ENCODE measurements around the gene HTRA2. TPM values are rescaled to one million over a fixed set of nuclear protein-coding genes. Genes with fewer than 3 reads are reported as not detected.

Gene HTRA2
- total and polyA plus RNA-seq, 8 donors, result 8.5 to 24.3 (median 11.3) TPM

DNA sequence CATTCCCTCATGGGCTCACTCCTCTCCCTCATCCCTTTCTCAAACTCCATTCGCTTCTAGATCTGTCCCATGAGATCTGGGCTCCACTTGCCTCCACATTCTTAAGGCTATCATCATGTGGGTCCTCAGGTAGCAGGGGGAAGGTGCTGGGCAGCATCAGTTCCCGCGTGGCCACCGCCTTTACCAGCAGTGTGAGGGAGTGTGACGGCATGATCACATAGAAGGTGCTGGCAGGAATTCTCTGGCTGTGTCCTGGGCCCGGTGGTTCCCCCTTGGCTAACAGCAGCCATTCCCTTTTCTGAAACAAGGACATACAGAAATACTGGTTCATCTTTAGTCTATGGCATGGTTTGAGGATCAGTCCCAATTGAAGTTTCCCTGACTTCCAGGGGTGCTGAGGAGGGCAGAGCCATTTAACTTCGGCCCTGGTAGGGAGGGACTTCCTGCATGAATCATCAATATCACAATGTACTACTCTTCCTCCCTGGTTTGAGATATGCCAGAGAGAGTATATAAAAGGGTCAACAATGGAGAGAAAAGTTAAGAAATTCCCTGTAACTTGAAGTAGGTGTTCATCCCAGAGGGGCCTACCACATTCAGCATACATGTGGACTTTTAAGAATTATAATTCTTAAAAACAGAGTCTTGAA, 32.5 kb downstream of the HTRA2 start:
- Histone ChIP-seq H3K4me1 (no peaks in the 10 kb centered on the region), H3K27me3 (no peaks in the 10 kb centered on the region), H3K4me3 (no peak overlapping the region), H3K27ac (no peak overlapping the region), H3K36me3 (no peaks in the 10 kb centered on the region), H3K9me3 (no peaks in the 10 kb centered on the region)
- TF ChIP-seq, protein P1, sequence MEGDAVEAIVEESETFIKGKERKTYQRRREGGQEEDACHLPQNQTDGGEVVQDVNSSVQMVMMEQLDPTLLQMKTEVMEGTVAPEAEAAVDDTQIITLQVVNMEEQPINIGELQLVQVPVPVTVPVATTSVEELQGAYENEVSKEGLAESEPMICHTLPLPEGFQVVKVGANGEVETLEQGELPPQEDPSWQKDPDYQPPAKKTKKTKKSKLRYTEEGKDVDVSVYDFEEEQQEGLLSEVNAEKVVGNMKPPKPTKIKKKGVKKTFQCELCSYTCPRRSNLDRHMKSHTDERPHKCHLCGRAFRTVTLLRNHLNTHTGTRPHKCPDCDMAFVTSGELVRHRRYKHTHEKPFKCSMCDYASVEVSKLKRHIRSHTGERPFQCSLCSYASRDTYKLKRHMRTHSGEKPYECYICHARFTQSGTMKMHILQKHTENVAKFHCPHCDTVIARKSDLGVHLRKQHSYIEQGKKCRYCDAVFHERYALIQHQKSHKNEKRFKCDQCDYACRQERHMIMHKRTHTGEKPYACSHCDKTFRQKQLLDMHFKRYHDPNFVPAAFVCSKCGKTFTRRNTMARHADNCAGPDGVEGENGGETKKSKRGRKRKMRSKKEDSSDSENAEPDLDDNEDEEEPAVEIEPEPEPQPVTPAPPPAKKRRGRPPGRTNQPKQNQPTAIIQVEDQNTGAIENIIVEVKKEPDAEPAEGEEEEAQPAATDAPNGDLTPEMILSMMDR (IDR thresholded peaks at IDR 0.05), result no peak
- FAIRE-seq, result no peak
- no peak for ATAC-seq
- DNase-seq, result no peak
- 65 to 78% methylated on average over 7 of the region's 7 CpGs for WGBS, 2 donors
- intact Hi-C loops (cut with DNase I), result no loop called here

DNA sequence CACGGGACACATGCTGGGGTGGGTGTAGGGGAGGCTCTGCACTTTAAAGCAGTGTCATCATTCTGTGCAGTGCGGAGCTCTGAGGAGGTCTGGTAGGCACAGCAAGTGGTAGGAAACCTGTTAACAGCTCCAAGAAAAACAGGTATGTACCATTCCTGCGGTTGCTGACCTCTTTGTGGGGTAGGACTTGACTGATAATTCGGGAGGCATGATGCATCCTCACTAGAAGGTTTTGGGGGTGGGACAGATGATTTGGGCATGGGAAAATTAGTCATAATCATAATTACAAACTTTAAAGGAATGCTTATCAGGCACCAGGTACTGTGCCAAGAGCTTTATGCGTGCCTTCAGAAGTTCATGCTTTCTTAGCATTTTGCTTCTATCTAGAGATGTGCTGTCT, 34.5 kb downstream of the HTRA2 start:
- intact Hi-C loops (cut with DNase I), result no loop called here
- H3K27ac ChIP-seq, result no peak overlapping the region
- FAIRE-seq (no peak), DNase-seq (no peak), ATAC-seq (no peak)
- TF ChIP-seq, protein P1 (IDR thresholded peaks at IDR 0.05), result no peak
- no peaks in the 10 kb centered on the region for H3K9me3 ChIP-seq
- no peak overlapping the region for H3K4me3 ChIP-seq
- H3K36me3 ChIP-seq, result no peaks in the 10 kb centered on the region
- no peaks in the 10 kb centered on the region for H3K4me1 ChIP-seq
- WGBS, 2 donors, result 62 to 63% methylated on average over 5 of the region's 5 CpGs
- no peaks in the 10 kb centered on the region for H3K27me3 ChIP-seq

DNA sequence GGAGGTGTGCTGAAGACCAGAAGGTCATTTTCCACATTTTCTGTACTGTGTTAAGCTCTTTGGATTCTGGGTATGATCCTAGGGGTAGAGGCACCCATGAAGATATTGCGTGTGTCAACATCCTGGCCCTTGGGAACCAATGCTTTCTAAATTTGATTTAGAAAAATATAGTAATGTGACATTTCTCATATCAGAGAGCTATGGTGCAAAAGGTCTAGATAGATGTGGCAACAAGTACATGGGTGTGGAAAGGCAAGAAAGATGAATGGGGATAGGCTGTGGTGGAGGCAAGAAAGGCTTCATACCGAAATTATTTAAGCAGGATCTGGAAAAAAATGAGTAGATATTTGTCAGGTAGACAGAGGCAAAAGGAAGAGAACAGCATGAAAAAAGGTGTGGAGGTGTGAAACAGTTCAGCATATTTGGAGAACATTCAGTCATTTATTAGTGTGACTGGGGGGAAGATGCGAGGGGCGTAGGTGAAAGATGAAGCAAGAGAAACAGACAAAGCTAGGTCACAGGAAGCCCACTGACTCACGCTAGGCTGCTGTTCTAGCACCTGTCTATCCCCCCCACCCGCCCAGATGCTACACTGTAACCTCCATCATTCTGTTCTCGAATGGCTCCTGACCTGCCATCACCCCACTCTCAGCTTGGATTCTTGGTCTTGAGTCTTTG, 36.5 kb downstream of the HTRA2 start:
- H3K4me1 ChIP-seq, result no peaks in the 10 kb centered on the region
- intact Hi-C loops (cut with DNase I), result no loop called here
- H3K4me3 ChIP-seq, result no peak overlapping the region
- ATAC-seq (no peak), DNase-seq (no peak), FAIRE-seq (no peak)
- no peaks in the 10 kb centered on the region for H3K27me3 ChIP-seq
- no peaks in the 10 kb centered on the region for H3K9me3 ChIP-seq
- TF ChIP-seq, protein P1 (IDR thresholded peaks at IDR 0.05), result no peak
- no peaks in the 10 kb centered on the region for H3K36me3 ChIP-seq
- H3K27ac ChIP-seq, result no peak overlapping the region
- 61 to 78% methylated on average over 7 of the region's 7 CpGs for WGBS, 2 donors

DNA sequence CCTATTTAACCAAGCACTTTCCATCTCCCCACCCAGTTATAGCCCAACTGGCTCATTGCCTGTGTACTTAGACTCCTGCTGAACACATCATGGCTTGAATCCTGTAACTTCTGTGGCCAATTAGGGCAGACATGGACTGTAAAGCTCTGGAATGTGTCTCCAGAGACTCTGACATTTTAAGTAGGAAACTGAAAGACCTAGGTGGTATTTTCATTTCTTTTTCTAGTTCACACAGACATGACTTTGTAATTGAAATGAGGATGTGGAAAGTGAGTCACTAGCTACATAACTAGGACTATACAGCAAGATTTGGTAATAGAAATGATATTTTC, 37.0 kb downstream of the HTRA2 start:
- intact Hi-C loops (cut with DNase I), result no loop called here
- Histone ChIP-seq H3K36me3 (no peaks in the 10 kb centered on the region), H3K27me3 (no peaks in the 10 kb centered on the region), H3K27ac (no peak overlapping the region), H3K9me3 (no peaks in the 10 kb centered on the region), H3K4me1 (no peaks in the 10 kb centered on the region), H3K4me3 (no peak overlapping the region)
- DNase-seq (no peak), ATAC-seq (peak in 2 of 4 donors; percentile 26 to 40), FAIRE-seq (no peak)
- TF ChIP-seq, protein P1 (IDR thresholded peaks at IDR 0.05), result no peak

DNA sequence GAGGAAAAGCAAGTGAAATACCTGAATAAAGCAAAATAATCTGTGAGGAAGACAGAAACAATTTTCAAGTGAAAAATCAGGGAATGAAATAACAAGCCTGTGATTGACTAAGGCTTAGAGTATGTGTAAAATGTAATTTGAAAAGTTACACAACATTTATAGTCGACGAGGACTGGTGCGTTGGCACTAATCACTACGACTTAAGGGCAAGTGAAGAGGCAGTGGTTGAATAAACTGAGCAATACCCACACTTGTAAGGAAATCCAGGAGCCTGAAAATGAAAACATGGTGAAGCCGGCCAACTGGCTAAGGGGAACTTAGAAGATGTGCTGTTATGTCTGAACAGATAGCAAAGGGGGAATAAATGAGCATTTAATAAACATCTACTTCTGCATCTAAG, 38.1 kb downstream of the HTRA2 start:
- H3K36me3 ChIP-seq, result no peaks in the 10 kb centered on the region
- TF ChIP-seq, protein P1 (IDR thresholded peaks at IDR 0.05), result no peak
- ATAC-seq (peak in 1 of 4 donors; percentile 46), FAIRE-seq (no peak), DNase-seq (no peak)
- H3K27me3 ChIP-seq, result no peaks in the 10 kb centered on the region
- H3K9me3 ChIP-seq, result no peaks in the 10 kb centered on the region
- intact Hi-C loops (cut with DNase I), result no loop called here
- no peak overlapping the region for H3K27ac ChIP-seq
- H3K4me3 ChIP-seq, result no peak overlapping the region
- WGBS, 2 donors, result 73 to 75% methylated on average over 5 of the region's 5 CpGs
- H3K4me1 ChIP-seq, result no peaks in the 10 kb centered on the region

Measured in pancreas (tissue), 10 donors.